HepG2 (cell line): Measurements from ENCODE around the gene MOGAT3. TPM values are rescaled to one million over a fixed set of nuclear protein-coding genes. Genes with fewer than 3 reads are reported as not detected.

Experiments used
- ATAC-seq: fragments of 200-7000 bp; cut with Tn5 transposase; 3 replicates; pipeline ENCODE4 v1.9.1; 2020; ENCODE audit warnings: mild to moderate bottlenecking, moderate library complexity
- BruUV-seq: library from RNA; stranded (reverse); fragments of 400-500 nt; replicated peaks from 2 replicates; lab custom pipeline; 2021; lab: Mats Ljungman, UMichigan
- CTCF ChIA-PET: fragments of 300-600 bp; formaldehyde crosslinking; extraction: SDS; loops from one replicate; lab custom pipeline; 2021; ENCODE audit warnings: low total read pairs, inconsistent platforms, low intra/inter-chr PET ratio; lab: Yijun Ruan, JAX
- POLR2A ChIA-PET: fragments of 350-600 bp; sonication (Branson Sonifier 250); formaldehyde crosslinking; loops from one replicate; lab custom pipeline; 2020; ENCODE audit warnings: antibody characterized with exemption, inconsistent platforms; lab: Yijun Ruan, JAX
- DNase-seq: peaks from one replicate; pipeline ENCODE4 v3.0.0-alpha.2; 2015; ENCODE audit warnings: low spot score
- FAIRE-seq: peaks from 3 replicates; lab custom pipeline; 2011; peaks lifted over from hg19 to GRCh38; lab: Jason Lieb, UNC
- H2AFZ ChIP-seq: one replicate; pipeline ENCODE4 v1.6.1; 2011; ENCODE audit warnings: low read length, inconsistent platforms
- H3K27ac ChIP-seq: fragments of 300-600 bp; 3 replicates; pipeline ENCODE4 v1.8.0; 2011; ENCODE audit warnings: mixed run types, mild to moderate bottlenecking, mixed read lengths, low read length, inconsistent platforms; ENCODE audit not compliant: insufficient read depth; ENCODE audit errors: extremely low read length
- H3K27me3 ChIP-seq, 2 experiments: fragments of 200-600 bp in 1 of 2; 2 replicates in 1 of 2; 3 replicates in 1 of 2; pipeline versions ENCODE4 v1.6.0 to v1.8.0; 2011; ENCODE audit warnings: low read length in 2 of 2, mild to moderate bottlenecking in 2 of 2, moderate library complexity in 2 of 2, inconsistent platforms in 1 of 2; ENCODE audit not compliant: insufficient read depth in 2 of 2, control insufficient read depth in 1 of 2
- H3K36me3 ChIP-seq, 2 experiments: fragments of 200-600 bp in 1 of 2; replicated peaks in 1 of 2; 2 replicates in 1 of 2; 3 replicates in 1 of 2; pipeline versions ENCODE4 v1.5.1 to v1.8.0; 2011; ENCODE audit warnings: low read length in 2 of 2, inconsistent platforms in 1 of 2; ENCODE audit not compliant: insufficient read depth in 2 of 2, control insufficient read depth in 1 of 2
- H3K4me1 ChIP-seq: 2 replicates; pipeline ENCODE4 v1.5.1; 2012; ENCODE audit warnings: low read length, inconsistent platforms; ENCODE audit not compliant: insufficient read depth
- H3K4me2 ChIP-seq: 2 replicates; pipeline ENCODE4 v1.6.0; 2011; ENCODE audit warnings: low read depth, low read length, inconsistent platforms
- H3K4me3 ChIP-seq, 3 experiments: fragments of 200-600 bp in 1 of 3; sonication (generic), shearing (Covaris generic) in 1 of 3; replicated peaks in 1 of 3; 2 replicates each; pipeline ENCODE4 v1.5.1; 2011 to 2016; ENCODE audit warnings: low read length in 3 of 3, inconsistent platforms in 2 of 3, low read depth in 2 of 3, mild to moderate bottlenecking in 2 of 3, control low read depth in 1 of 3, mixed read lengths in 1 of 3; ENCODE audit not compliant: insufficient read depth in 1 of 3
- H3K79me2 ChIP-seq: one replicate; pipeline ENCODE4 v1.6.1; 2011; ENCODE audit warnings: low read length, inconsistent platforms; ENCODE audit not compliant: insufficient read depth
- H3K9ac ChIP-seq: 2 replicates; pipeline ENCODE4 v1.6.0; 2011; ENCODE audit warnings: mild to moderate bottlenecking, low read depth, low read length, inconsistent platforms; ENCODE audit not compliant: insufficient read depth
- H3K9me3 ChIP-seq: 2 replicates; pipeline ENCODE4 v1.5.1; 2012; ENCODE audit warnings: mild to moderate bottlenecking, low read length
- H4K20me1 ChIP-seq: 2 replicates; pipeline ENCODE4 v1.6.0; 2011; ENCODE audit warnings: inconsistent platforms, mild to moderate bottlenecking, low read length, moderate library complexity; ENCODE audit not compliant: insufficient read depth
- AGO1 ChIP-seq: fragments of 200-400 bp; formaldehyde crosslinking; IDR thresholded peaks from 2 replicates; pipeline ENCODE4 v1.6.1; 2017; ENCODE audit warnings: mild to moderate bottlenecking, low read depth, low read length, moderate library complexity; ENCODE audit not compliant: poor library complexity, severe bottlenecking
- AGO2 ChIP-seq: fragments of 200-400 bp; formaldehyde crosslinking; optimal IDR thresholded peaks from 2 replicates; pipeline ENCODE3; 2017; ENCODE audit warnings: mild to moderate bottlenecking, low read depth, low read length, moderate library complexity
- FOXK2 ChIP-seq: fragments of 450-650 bp; IDR thresholded peaks from 2 replicates; pipeline ENCODE4 v1.6.1; 2016
- ISL2 ChIP-seq: sonication (generic); formaldehyde crosslinking; IDR thresholded peaks from 2 replicates; pipeline ENCODE4 v1.5.0; 2020; ENCODE audit warnings: missing genetic modification reagents
- KLF11 ChIP-seq: IDR thresholded peaks from 2 replicates; pipeline ENCODE4 v1.6.1; 2016; ENCODE audit warnings: missing compliant biosample characterization
- NONO ChIP-seq, 2 experiments: fragments of 450-650 bp in 1 of 2; sonication (generic) in 1 of 2; formaldehyde crosslinking in 1 of 2; IDR thresholded peaks in 1 of 2; conservative IDR thresholded peaks in 1 of 2; 2 replicates each; pipeline versions ENCODE4 v1.6.1 to v1.8.0; 2017 to 2022; ENCODE audit warnings: mild to moderate bottlenecking in 1 of 2, missing genetic modification reagents in 1 of 2, moderate library complexity in 1 of 2
- POLR2A ChIP-seq, 2 experiments: IDR thresholded peaks; 2 replicates each; pipeline ENCODE4 v1.6.1; 2011; ENCODE audit warnings: low read depth in 2 of 2, low read length in 2 of 2, mild to moderate bottlenecking in 1 of 2, moderate library complexity in 1 of 2; ENCODE audit not compliant: insufficient read depth in 1 of 2
- POLR2AphosphoS5 ChIP-seq: IDR thresholded peaks from 2 replicates; pipeline ENCODE4 v1.6.1; 2012; ENCODE audit warnings: low read depth, low read length
- POLR2G ChIP-seq: fragments of 200-400 bp; formaldehyde crosslinking; IDR thresholded peaks from 2 replicates; pipeline ENCODE4 v1.6.1; 2018; ENCODE audit warnings: mild to moderate bottlenecking, low read depth, low read length, moderate library complexity
- RBFOX2 ChIP-seq: fragments of 200-400 bp; formaldehyde crosslinking; IDR thresholded peaks from 2 replicates; pipeline ENCODE4 v1.6.1; 2017; ENCODE audit warnings: low read depth, mild to moderate bottlenecking, low read length
- SNAI1 ChIP-seq: sonication (generic); formaldehyde crosslinking; IDR thresholded peaks from 2 replicates; pipeline ENCODE4 v1.5.0; 2020; ENCODE audit warnings: mild to moderate bottlenecking, missing genetic modification reagents, borderline replicate concordance
- ZNF276 ChIP-seq: sonication (generic); formaldehyde crosslinking; IDR thresholded peaks from 2 replicates; pipeline ENCODE4 v1.4.0; 2020; ENCODE audit warnings: mild to moderate bottlenecking, low read depth, missing genetic modification reagents
- ZSCAN25 ChIP-seq: sonication (generic); formaldehyde crosslinking; IDR thresholded peaks from 2 replicates; pipeline ENCODE4 v1.8.0; 2022; ENCODE audit warnings: mild to moderate bottlenecking, missing genetic modification reagents
- WGBS: methylation state at CpG from one replicate; pipeline ENCODE4 v1.1.6; 2017; ENCODE audit warnings: low lambda C conversion rate; 5-methylcytosine and 5-hydroxymethylcytosine counted together
- in situ Hi-C: cut with HindIII; loops from 2 replicates; pipeline ENCODE4 v1.10.0; 2017; ENCODE audit warnings: low pct_unique_long_range_greater_than_20kb; ENCODE audit not compliant: extremely low pct_ligation_motif_present
- intact Hi-C: fragments of 100-400 bp; cut with micrococcal nuclease; formaldehyde crosslinking; loops from one replicate; pipeline ENCODE4 v1.10.0; 2022; ENCODE audit not compliant: unreplicated experiment
- polyA plus RNA-seq, 8 experiments: library from polyadenylated mRNA; depleted of rRNA in 3 of 8; stranded (reverse) in 7 of 8; unstranded in 1 of 8; fragments of >200 nt; fragmentation: Illumina TruSeq in 4 of 8; extraction: Trizol in 4 of 8; gene quantifications; 2 replicates each; pipeline versions ENCODE4 v1.2.1 to v1.2.3, GENCODE V29; 2011 to 2016; ENCODE audit warnings: low read depth in 4 of 8, missing spikeins in 1 of 8, mixed read lengths in 1 of 8; ENCODE audit not compliant: insufficient read depth in 1 of 8
- total RNA-seq, 5 experiments: library from RNA; depleted of rRNA; stranded (reverse); fragments of >200 nt; fragmentation: Illumina TruSeq; extraction: Trizol; gene quantifications; 2 replicates each; pipeline ENCODE4 v1.2.3, GENCODE V29; 2016; ENCODE audit warnings: low read depth in 1 of 5

MOGAT3 gene
- total and polyA plus RNA-seq, 2 of the 13 experiments (the other 11 are each of a cell fraction or from before 2014, with no cell fraction given) = 22.5 to 30.5 TPM

- Histone ChIP-seq H2AFZ (no peak overlapping the region), H3K4me1 (peaks cover 4% of the 10 kb centered on the region; the same call in 1 of the 2 replicates), H3K4me3 (no peak overlapping the region), H3K27ac (no peak overlapping the region), H3K9me3 (no peaks in the 10 kb centered on the region), H3K4me2 (no peak overlapping the region), H3K9ac (no peak overlapping the region), H3K27me3 (no peaks in the 10 kb centered on the region), H3K36me3 (peaks cover 15 to 26% of the 10 kb centered on the region in 2 experiments; a peak in 3 of 5 replicates), H4K20me1 (no peaks in the 10 kb centered on the region), H3K79me2 (no peaks in the 10 kb centered on the region)
- POLR2A ChIA-PET = interaction anchor here (1.6 to 11.6 kb wide), 2 partner anchors 7 to 9 kb away, joined by 4 to 202 read pairs; partner anchors contain the start of genes PLOD3 and ZNHIT1
- in situ Hi-C loops = no loop called here
- BruUV-seq = no TSS peak
- no peak for FAIRE-seq
- no peak for ATAC-seq
- TF ChIP-seq POLR2G (peak; percentile 48), SNAI1 (CRISPR knock-in tag) (no peak), ISL2 (CRISPR knock-in tag) (no peak), POLR2AphosphoS5 (peak; percentile 27; the same call in 1 of the 2 replicates), FOXK2 (no peak), POLR2A (IDR thresholded peaks at IDR 0.05; ENCODE audit: insufficient read depth in 1 of 2, low read depth in 2 of 2, low read length in 2 of 2) (peak in 1 of 2 experiments; percentile 51; a peak in 1 of 4 replicates), AGO2 (peak; percentile 85), AGO1 (peak; percentile 73), NONO (IDR thresholded peaks at IDR 0.05) (no peak), NONO (CRISPR knock-in tag; conservative IDR thresholded peaks at IDR 0.05) (0 out of 2 replicates have a peak, but pooled peaks have one; percentile 18), ZNF276 (CRISPR knock-in tag) (no peak), ZSCAN25 (CRISPR knock-in tag) (no peak), RBFOX2 (peak; percentile 62), KLF11 (no peak)
- intact Hi-C loops = no loop called here
- no peak for DNase-seq
- WGBS = 97% methylated on average over 14 of the region's 14 CpGs
- CTCF ChIA-PET = no interaction called here
Observed at GRCh38 chr7:101208794-101209193, 8.0 kb upstream of the MOGAT3 start.
